GM12892 (cell line): ENCODE measurements around the gene AP3B2.
"Not testable (repeated sequence)": the region's sequence is repeated elsewhere in the genome, so short reads cannot be mapped to it uniquely, and the experiment has no call there.

Source experiments
- DNase-seq: peaks from one replicate; pipeline ENCODE4 v3.0.0; 2011; ENCODE audit not compliant: insufficient read length
- FAIRE-seq: peaks from 2 replicates; lab custom pipeline; 2011; peaks lifted over from hg19 to GRCh38; lab: Jason Lieb, UNC
- POLR2A ChIP-seq: IDR thresholded peaks from 2 replicates; pipeline ENCODE4 v1.6.1; 2011; ENCODE audit warnings: low read depth, low read length, control low read depth
- POLR2AphosphoS5 ChIP-seq: IDR thresholded peaks from 2 replicates; pipeline ENCODE4 v1.6.1; 2011; ENCODE audit warnings: low read depth, low read length, control low read depth
- TAF1 ChIP-seq: IDR thresholded peaks from 2 replicates; pipeline ENCODE4 v1.6.1; 2011; ENCODE audit warnings: low read depth, mild to moderate bottlenecking, control low read depth, low read length, borderline replicate concordance

Gene AP3B2

DNA sequence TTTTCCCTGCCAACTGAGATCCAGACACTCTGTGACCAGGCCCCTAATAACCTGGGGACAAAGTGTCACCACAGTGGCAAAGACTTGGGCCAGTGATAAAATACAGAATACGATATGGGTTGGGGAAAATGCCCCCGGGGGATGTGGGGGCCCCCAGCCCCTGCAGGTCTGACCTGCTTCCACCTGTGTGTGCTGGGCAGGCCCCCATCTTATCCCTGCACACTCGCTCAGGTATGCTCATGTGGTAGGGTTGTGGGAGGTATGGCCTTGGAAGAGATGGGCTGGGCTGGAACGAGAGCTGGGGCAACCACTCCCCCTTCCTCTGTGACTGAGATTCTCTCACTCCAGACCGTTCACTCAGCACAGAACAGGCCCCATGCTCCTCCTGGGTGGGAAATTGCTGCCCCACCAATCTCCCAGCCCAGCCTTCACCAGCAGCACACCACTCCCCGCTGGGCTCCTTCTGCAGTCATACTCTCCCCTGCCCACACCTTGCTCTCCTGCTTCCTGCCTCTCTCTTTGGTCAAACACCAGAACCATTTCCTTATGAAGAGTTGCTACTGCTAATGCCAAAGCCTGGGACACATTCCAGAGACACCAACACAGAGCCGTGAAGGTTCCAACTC is 52.9 kb downstream of the AP3B2 start:
- no peak for FAIRE-seq
- no peak for DNase-seq
- no peak for TF ChIP-seq TAF1
- TF ChIP-seq POLR2AphosphoS5 = no peak
- TF ChIP-seq POLR2A = no peak

GRCh38 chr15:82655606-82656005 is 54.1 kb downstream of the AP3B2 start:
- FAIRE-seq = no peak
- no peak for DNase-seq
- TF ChIP-seq TAF1 = no peak

DNA sequence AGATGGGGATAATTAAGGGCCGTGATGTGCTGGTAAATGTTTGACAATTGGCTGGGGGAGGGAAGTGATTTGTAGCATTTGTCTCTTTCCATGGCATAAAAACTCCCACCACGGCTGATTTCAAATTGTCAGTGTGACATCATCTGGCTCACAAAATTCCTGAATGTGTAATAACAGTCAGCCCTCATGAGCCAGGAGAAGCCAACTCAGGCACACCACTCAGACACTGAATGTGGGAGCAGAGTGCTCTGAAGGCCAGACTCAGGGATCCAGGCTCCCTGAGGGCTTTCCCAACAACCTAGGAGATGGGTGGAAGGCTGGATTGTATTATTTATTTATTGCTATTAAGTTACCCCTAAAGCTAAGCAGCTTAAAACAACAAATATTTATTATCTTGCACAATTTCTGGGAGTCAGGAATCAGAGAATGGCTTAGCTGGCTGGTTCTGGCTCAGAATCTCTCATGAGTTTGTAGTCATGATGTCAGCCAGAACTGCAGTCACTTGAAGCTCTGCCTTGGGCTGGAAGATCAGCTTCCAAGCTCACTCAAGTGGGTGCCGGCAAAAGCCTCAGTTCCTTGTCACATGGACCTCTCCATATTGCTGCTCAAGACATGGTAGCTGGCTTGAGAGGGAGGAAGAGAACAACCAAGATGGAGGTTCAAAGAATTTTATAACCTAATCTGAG is 56.0 kb downstream of the AP3B2 start:
- FAIRE-seq (no peak), DNase-seq (no peak)
- TF ChIP-seq TAF1 (no peak), POLR2AphosphoS5 (no peak), POLR2A (no peak)

DNA sequence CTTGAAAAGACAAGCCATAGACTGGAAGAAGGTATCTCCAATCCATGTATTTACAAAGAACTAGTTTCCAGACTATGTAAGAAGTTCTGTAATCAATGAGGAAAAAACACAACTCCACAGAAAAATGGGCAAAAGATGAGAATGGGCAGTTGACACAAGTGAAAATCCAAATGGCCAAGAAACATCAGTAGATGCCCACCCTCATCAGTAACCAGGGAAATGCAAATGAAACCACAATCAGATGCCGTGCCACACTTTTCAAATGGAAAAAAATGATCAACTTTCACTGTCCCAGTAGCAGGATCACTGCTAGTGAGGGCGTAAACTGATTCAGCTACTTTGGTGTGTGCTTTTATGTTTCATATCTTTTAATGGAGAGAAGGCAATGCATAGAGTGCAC is 58.0 kb downstream of the AP3B2 start:
- FAIRE-seq = no peak

GRCh38 chr15:82650046-82650670 is 59.5 kb downstream of the AP3B2 start:
- FAIRE-seq (no peak), DNase-seq (no peak)

More for the DNA sequence above, 58.0 kb downstream of the AP3B2 start:
- no peak for DNase-seq
- TF ChIP-seq TAF1 = no peak
- no peak for TF ChIP-seq POLR2A
- no peak for TF ChIP-seq POLR2AphosphoS5

DNA sequence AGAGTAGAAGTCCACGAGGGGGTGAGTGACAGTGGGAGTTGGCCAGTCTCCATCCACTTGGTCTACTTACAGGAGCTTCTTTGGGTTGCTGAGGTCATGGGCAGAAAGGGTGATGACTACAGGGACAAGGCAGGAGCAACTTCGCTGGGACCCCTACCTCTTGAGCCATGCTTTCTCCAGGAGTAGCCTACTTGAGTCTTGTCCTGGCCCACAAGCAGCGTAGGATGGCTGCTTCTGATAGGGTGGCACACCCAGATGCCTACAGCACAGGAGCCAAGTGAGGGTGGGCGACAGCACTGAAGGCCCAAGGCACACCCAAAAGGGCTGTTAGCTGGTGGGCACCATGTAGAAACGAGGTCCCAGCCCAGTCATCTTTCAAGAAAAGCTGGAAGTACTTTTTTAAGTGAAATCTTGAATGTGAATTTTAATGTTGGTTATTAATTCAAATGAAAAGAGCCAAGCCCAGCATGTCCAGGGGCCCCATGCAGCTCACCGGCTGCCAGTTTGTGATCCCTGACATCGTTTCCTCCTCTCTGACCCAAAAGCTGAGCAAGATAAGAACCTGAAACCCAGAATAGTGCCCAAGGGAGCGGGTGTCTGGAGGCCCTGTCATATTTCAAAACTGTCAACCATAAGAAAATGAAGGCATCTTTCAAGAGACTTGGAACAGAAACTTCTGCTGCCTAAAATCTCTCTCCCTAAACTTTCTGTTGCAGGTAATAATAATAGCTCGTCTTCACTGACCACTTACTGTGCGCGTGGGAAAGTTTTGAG is 60.3 kb downstream of the AP3B2 start:
- FAIRE-seq (no peak), DNase-seq (no peak)
- no peak for TF ChIP-seq POLR2A
- no peak for TF ChIP-seq TAF1
- no peak for TF ChIP-seq POLR2AphosphoS5

More at GRCh38 chr15:82650046-82650670, 59.5 kb downstream of the AP3B2 start:
- TF ChIP-seq POLR2A (no peak), TAF1 (no peak), POLR2AphosphoS5 (no peak)

GRCh38 chr15:82648257-82649103 is 61.2 kb downstream of the AP3B2 start:
- FAIRE-seq (no peak), DNase-seq (no peak)
- TF ChIP-seq POLR2AphosphoS5 = no peak
- TF ChIP-seq TAF1 = no peak
- no peak for TF ChIP-seq POLR2A

DNA sequence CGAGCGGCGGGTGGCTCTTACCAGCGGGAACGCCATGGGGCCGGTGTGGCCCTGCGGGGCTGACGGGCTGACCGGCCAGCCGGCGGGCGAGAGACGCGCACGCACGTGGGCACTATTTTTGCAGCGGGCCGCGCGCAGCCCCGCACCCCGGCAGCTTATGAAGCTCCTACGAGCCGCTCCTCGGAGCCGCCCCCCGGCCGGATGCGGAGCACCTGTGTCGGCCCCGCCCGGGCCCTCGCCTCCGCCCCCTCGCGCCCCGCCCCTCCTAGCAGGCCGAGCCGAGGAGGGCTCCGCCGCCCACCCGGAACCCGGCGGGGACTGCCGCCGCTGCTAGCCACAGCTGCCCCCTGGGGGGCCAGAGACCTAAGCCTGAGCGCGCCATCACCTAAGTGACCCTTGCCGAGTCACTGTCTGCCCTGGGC is 61.8 kb downstream of the AP3B2 start:
- FAIRE-seq (no peak), DNase-seq (no peak)
- no peak for TF ChIP-seq POLR2A
- TF ChIP-seq TAF1 = no peak

DNA sequence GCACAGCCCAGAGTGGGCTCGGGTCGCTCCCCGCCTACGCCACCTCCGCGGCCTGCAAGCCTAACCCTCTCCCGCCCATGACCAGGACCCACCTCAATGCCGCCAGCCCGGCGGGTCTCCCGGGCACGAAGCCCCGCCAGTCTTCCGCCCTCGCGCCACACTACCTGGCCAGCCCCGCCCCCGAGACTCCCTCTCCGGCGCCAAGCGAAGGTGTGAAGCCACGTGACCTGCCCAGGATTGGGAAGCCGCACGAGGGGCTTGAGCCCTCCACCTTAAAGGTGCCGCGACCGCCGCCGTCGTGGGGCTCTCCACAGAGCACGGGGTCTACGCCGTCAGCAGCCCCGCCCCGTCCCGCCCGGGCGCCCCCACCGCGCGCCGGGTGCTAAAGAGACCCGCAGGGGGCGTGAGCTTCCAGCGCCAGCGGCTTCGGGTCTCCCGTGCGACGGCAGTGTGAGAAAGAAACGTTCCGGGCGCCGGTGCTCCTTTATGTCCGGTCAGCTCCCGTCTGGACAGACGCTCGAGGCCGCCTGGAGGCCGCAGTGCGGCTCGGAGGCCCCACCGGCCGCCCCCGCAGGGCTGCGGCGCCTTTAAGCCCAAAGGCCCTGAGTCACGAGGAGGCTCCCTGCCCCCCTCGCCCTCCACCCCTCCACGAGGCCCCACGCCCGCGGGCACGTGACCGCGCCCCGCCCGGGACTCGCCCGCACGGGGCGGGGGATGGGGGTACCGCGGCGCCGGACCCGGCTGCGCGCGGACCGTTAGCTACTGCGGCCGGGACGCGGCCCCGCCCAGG is 62.4 kb downstream of the AP3B2 start, which contains the start of gene CPEB1:
Gene CPEB1 (minus strand): TSS at position 319 of the 790 bp plus-strand sequence. CDS start 18,904 bp downstream, outside the sequence.
- DNase-seq = no peak
- no peak for FAIRE-seq
- TF ChIP-seq POLR2A (no peak), POLR2AphosphoS5 (no peak), TAF1 (no peak)

DNA sequence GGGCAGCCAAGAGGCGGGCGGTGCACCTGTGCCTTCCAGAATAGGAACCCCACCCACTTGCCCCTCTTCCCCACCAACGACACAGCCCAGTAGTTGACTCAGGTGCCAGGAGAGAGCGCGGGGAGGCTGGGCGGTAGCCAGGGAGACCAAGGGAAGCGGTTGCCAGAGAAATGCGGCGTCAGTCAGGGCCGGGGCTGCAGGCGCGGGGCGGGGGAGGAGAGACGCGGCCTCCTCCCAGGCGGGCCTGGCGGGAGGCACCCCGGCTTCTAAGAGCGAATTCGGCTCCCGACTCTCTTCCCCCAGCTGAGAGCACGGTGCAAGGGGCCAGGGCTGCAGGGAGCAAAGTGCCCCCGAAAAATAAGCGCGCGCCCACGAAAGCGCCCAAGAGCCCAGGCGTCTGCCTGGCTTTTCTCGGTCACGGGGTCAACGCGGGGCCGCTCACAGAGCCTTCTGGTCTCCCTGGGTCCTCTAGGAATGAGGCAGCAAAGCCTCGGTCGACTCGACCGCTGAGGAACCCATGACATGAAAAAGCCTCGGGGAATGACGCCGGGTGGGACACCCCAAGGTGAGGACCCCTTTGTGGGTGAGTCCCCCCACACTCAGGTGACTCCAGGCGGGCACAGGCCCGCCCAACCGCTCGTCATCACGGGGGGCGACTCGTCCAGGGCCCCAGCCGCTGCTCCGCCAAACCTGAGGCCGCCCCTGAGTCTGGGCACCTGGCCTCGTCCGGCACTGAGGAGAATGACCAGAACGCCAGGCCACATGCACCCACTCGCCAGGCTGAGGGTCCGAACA is 63.2 kb downstream of the AP3B2 start:
- FAIRE-seq = no peak
- no peak for DNase-seq

DNA sequence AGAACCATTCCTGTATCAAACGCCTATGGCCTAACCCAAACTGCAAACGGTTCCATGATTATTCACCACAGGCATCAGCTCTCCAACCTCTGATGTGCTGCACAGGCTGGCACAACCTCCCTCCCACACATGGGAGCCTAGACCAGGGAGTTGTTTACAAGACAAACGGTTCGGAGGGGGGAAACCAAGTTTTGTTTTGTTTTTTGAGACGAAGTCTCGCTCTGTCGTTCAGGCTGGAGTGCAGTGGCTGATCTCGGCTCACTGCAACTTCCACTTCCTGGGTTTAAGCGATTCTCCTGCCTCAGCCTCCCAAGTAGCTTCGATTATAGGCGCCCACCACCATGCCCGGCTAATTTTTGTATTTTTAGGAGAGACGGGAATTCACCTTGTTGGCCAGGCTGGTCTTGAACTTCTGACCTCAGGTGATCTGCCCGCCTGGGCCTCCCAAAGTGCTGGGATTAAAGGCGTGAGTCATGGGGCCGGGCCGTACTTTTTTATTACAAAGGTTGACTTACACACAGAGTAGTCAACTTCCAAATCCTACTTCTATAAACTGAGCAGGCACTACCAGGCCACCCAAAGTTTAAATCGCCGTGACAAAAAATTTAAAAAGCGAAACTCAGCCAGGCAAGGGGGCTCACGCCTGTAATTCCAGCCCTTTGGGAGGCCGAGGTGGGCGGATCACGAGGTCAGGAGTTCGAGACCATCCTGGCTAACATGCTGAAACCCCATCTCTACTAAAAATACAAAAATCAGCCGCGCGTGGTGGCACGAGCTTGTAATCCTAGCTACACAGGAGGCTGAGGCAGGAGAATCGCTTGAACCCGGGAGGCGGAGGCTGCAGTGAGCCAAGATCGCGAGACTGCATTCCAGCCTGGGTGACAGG is 64.5 kb downstream of the AP3B2 start:
- FAIRE-seq, DNase-seq: not testable (repeated sequence)

More for the DNA sequence above, 63.2 kb downstream of the AP3B2 start:
- no peak for TF ChIP-seq POLR2A
- TF ChIP-seq TAF1 = no peak
- no peak for TF ChIP-seq POLR2AphosphoS5
